OCI-LY3 (cell line): ENCODE results near the gene PEMT.

Source experiments
- EZH2phosphoT487 ChIP-seq: fragments of 200-600 bp; shearing (Covaris generic); IDR thresholded peaks from 2 replicates; pipeline ENCODE4 v1.6.1; 2018; ENCODE audit warnings: antibody characterized with exemption, mixed run types, low read depth
- TF ChIP-seq, protein P1 (sequence below): fragments of 200-600, 300-600 bp; sonication (generic); IDR thresholded peaks from 2 replicates; pipeline ENCODE4 v1.5.1; 2014; ENCODE audit warnings: antibody characterized with exemption, low read length, low read depth

DNA sequence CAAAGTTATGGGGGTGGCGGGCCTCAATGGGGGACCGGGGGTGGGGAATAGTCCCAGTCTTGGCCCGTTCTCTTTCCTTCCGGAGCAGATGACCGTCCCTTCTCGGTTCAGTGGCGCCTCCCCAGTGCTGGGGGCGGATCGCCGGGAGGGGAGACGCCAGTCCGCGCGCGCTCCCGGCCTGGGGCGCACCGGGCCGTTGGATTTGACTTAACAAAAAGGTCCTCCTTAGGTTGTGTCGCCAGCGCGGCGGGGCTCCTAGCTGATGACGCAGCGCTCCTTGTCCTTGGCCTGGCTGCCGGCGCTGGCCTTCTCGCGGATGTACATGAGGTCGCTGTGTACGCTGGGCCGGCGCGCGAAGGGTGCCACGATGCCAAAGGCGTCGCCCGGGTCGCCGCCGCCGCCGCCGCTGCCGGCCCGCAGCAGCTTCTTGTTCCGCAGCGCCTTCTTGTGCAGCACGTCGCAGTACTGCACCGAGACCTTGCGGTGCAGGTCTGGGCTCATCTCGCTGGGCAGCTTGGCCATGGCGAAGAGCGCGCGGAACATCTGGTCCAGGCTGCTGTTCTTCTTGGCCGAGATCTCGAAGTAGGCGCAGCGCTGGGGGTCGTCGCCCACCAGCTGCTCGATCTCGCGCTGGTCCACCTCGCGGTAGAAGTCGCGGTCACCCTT, 96.5 kb downstream of the PEMT start:
- TF ChIP-seq, protein P1, sequence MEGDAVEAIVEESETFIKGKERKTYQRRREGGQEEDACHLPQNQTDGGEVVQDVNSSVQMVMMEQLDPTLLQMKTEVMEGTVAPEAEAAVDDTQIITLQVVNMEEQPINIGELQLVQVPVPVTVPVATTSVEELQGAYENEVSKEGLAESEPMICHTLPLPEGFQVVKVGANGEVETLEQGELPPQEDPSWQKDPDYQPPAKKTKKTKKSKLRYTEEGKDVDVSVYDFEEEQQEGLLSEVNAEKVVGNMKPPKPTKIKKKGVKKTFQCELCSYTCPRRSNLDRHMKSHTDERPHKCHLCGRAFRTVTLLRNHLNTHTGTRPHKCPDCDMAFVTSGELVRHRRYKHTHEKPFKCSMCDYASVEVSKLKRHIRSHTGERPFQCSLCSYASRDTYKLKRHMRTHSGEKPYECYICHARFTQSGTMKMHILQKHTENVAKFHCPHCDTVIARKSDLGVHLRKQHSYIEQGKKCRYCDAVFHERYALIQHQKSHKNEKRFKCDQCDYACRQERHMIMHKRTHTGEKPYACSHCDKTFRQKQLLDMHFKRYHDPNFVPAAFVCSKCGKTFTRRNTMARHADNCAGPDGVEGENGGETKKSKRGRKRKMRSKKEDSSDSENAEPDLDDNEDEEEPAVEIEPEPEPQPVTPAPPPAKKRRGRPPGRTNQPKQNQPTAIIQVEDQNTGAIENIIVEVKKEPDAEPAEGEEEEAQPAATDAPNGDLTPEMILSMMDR = no peak
- TF ChIP-seq EZH2phosphoT487 = no peak
